Activated naive CD4-positive, alpha-beta T cell treated with anti-CD3 and anti-CD28 coated beads, Interleukin-2, amount 50 U/mL, for 72 hours (primary cell): Measurements from ENCODE around the gene IGSF8. TPM values are rescaled to one million over a fixed set of nuclear protein-coding genes. Genes with fewer than 3 reads are reported as not detected.

Experiments used
- ATAC-seq, 2 donors: fragments of 150-1000 bp; cut with Tn5 transposase; 2 replicates each; pipeline ENCODE4 v1.10.0; 2021; ENCODE audit warnings: mild to moderate bottlenecking in 2 of 2, moderate library complexity in 2 of 2
- DNase-seq, 2 donors: peaks; one replicate each; pipeline ENCODE4 v3.0.0; 2021 to 2022; ENCODE audit warnings: low spot score in 2 of 2
- H3K27ac Mint-ChIP-seq, 2 donors: one replicate each; pipeline ENCODE4 v1.8.0; 2022; ENCODE audit warnings: mild to moderate bottlenecking in 2 of 2, mixed read lengths in 2 of 2
- H3K36me3 Mint-ChIP-seq, 2 donors: one replicate each; pipeline ENCODE4 v1.8.0; 2022; ENCODE audit warnings: mixed read lengths in 2 of 2
- H3K9me3 Mint-ChIP-seq, 2 donors: one replicate each; pipeline ENCODE4 v1.8.0; 2022; ENCODE audit warnings: mixed read lengths in 2 of 2
- total RNA-seq, 2 donors: library from RNA; stranded (reverse); gene quantifications; one replicate each; pipeline ENCODE4 v1.2.3, GENCODE V29; 2022

The IGSF8 gene, protein sequence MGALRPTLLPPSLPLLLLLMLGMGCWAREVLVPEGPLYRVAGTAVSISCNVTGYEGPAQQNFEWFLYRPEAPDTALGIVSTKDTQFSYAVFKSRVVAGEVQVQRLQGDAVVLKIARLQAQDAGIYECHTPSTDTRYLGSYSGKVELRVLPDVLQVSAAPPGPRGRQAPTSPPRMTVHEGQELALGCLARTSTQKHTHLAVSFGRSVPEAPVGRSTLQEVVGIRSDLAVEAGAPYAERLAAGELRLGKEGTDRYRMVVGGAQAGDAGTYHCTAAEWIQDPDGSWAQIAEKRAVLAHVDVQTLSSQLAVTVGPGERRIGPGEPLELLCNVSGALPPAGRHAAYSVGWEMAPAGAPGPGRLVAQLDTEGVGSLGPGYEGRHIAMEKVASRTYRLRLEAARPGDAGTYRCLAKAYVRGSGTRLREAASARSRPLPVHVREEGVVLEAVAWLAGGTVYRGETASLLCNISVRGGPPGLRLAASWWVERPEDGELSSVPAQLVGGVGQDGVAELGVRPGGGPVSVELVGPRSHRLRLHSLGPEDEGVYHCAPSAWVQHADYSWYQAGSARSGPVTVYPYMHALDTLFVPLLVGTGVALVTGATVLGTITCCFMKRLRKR
- total RNA-seq = 10 to 100 TPM; 29.9 to 35.2 TPM

GRCh38 chr1:160097911-160098851 is at the start of gene IGSF8:
Gene IGSF8 (minus strand): TSS chr1:160098619. CDS start chr1:160098472, 147 bp downstream.
- no peaks in the 10 kb centered on the region for H3K9me3 Mint-ChIP-seq
- peak within 1 kb of the TSS; percentile 90 to 96 for H3K27ac Mint-ChIP-seq
- DNase-seq (peak; percentile 89 to 92), ATAC-seq (peak; percentile 70 to 74)
- H3K36me3 Mint-ChIP-seq = peaks cover 6% of the 10 kb centered on the region in 2 donors

GRCh38 chr1:160148121-160148520 is 49.7 kb upstream of the IGSF8 start:
- no peaks in the 10 kb centered on the region for H3K36me3 Mint-ChIP-seq
- H3K9me3 Mint-ChIP-seq = no peaks in the 10 kb centered on the region
- DNase-seq (no peak), ATAC-seq (no peak)
- no peak overlapping the region for H3K27ac Mint-ChIP-seq

GRCh38 chr1:160146107-160146506 is 47.7 kb upstream of the IGSF8 start:
- Mint-ChIP-seq H3K9me3 (no peaks in the 10 kb centered on the region), H3K27ac (no peak overlapping the region), H3K36me3 (no peaks in the 10 kb centered on the region)
- ATAC-seq (no peak), DNase-seq (no peak)

GRCh38 chr1:160144921-160145320 is 46.5 kb upstream of the IGSF8 start:
- no peaks in the 10 kb centered on the region for H3K36me3 Mint-ChIP-seq
- H3K27ac Mint-ChIP-seq = no peak overlapping the region
- ATAC-seq = no peak
- H3K9me3 Mint-ChIP-seq = no peaks in the 10 kb centered on the region
- DNase-seq = no peak

GRCh38 chr1:160143695-160144094 is 45.3 kb upstream of the IGSF8 start:
- Mint-ChIP-seq H3K9me3 (no peaks in the 10 kb centered on the region), H3K36me3 (no peaks in the 10 kb centered on the region), H3K27ac (no peak overlapping the region)
- no peak for ATAC-seq
- no peak for DNase-seq

DNA sequence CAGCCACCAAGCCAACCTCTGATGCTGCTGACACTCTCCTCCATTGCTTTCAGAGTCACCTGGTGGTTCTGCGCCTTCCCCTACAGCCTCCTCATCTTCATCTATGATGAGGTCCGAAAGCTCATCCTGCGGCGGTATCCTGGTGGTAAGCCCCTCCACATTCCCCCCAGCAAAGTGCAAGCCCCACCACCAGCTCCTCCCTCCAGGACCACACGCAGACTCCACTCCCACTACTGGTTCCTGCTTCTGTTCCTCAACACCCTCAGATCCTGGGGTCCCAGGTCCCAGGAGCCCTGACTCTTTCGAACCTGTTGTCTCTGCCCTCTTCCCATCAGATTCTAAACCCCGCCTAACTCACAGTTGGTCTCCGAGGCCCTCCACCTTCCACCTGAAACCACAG is 41.4 kb upstream of the IGSF8 start:
- Mint-ChIP-seq H3K27ac (no peak overlapping the region), H3K36me3 (no peaks in the 10 kb centered on the region), H3K9me3 (no peaks in the 10 kb centered on the region)
- ATAC-seq (no peak), DNase-seq (no peak)

- H3K27ac Mint-ChIP-seq = no peak overlapping the region
- ATAC-seq (no peak), DNase-seq (no peak)
- H3K36me3 Mint-ChIP-seq = no peaks in the 10 kb centered on the region
- H3K9me3 Mint-ChIP-seq = no peaks in the 10 kb centered on the region
These were observed 38.9 kb upstream of the IGSF8 start for GRCh38 chr1:160137216-160137862.

DNA sequence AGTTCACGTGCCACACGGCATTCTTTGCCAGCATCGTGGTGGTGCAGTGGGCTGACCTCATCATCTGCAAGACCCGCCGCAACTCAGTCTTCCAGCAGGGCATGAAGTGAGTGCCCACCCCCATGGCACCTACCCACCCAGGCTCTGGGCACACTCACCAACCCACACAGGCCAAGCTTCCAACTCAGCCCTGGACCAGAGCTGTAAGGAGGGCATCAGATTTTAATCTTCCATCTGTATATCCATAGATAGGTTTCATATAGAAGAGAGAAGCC is 38.4 kb upstream of the IGSF8 start:
- ATAC-seq (no peak), DNase-seq (no peak)
- no peaks in the 10 kb centered on the region for H3K36me3 Mint-ChIP-seq
- no peaks in the 10 kb centered on the region for H3K9me3 Mint-ChIP-seq
- H3K27ac Mint-ChIP-seq = no peak overlapping the region

GRCh38 chr1:160136121-160136925 is 37.9 kb upstream of the IGSF8 start:
- ATAC-seq = no peak
- H3K27ac Mint-ChIP-seq = no peak overlapping the region
- H3K9me3 Mint-ChIP-seq = no peaks in the 10 kb centered on the region
- H3K36me3 Mint-ChIP-seq = no peaks in the 10 kb centered on the region
- DNase-seq = no peak

DNA sequence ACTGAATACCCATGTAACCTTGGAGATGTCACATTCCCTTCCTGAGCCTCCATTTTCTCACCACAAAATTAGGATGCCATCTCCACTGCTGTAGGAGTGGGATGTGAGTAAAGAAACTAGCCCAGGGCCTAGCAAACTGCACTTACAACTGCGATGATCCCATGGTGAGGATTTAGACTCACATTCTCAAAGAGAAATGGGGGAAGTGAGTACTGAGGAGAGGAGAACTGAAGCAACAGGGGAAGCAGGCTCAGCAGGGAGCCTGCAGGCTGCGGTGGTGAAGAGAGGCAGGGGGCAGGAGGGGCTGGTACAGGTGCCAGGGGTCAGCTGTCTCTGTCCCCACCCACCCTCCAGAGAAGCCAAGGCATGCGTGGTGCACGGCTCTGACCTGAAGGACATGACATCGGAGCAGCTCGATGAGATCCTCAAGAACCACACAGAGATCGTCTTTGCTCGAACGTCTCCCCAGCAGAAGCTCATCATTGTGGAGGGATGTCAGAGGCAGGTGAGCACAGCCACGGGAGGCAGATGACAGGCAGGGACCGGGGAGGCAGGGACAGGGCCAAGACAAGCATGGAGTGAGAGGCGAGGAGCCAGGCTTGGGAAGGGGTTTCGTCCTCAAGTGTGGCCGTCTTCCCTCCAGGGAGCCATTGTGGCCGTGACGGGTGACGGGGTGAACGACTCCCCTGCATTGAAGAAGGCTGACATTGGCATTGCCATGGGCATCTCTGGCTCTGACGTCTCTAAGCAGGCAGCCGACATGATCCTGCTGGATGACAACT is 36.6 kb upstream of the IGSF8 start:
- no peak for ATAC-seq
- DNase-seq = no peak
- Mint-ChIP-seq H3K9me3 (no peaks in the 10 kb centered on the region), H3K27ac (peak overlapping the region in 1 of 2 donors; percentile 48), H3K36me3 (no peaks in the 10 kb centered on the region)

- ATAC-seq (no peak), DNase-seq (no peak)
- no peaks in the 10 kb centered on the region for H3K36me3 Mint-ChIP-seq
- H3K9me3 Mint-ChIP-seq = no peaks in the 10 kb centered on the region
- no peak overlapping the region for H3K27ac Mint-ChIP-seq
These were observed 35.8 kb upstream of the IGSF8 start for GRCh38 chr1:160133990-160134770.

GRCh38 chr1:160131803-160132565 is 33.6 kb upstream of the IGSF8 start:
- Mint-ChIP-seq H3K27ac (no peak overlapping the region), H3K36me3 (no peaks in the 10 kb centered on the region), H3K9me3 (no peaks in the 10 kb centered on the region)
- no peak for ATAC-seq
- no peak for DNase-seq

DNA sequence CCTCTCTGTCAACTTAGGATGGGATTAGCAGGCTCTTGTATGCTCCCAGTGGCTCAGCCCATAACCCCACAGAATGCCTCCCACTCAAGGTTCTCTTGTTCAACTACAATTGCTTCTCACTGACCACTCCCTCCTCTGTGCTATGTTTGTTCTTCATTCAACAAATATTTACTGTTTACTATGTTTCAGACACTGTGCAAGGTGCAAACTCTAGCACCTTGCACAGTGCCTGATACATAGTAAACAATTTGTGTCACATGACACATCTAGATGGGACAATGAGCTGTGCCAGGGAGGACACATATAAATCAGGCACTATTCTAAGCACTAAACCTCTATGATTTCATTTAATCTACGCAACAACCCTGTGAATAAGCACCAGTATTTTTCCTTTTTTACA is 32.5 kb upstream of the IGSF8 start:
- Mint-ChIP-seq H3K36me3 (no peaks in the 10 kb centered on the region), H3K27ac (no peak overlapping the region), H3K9me3 (no peaks in the 10 kb centered on the region)
- ATAC-seq (no peak), DNase-seq (no peak)

GRCh38 chr1:160130486-160130885 is 32.1 kb upstream of the IGSF8 start:
- Mint-ChIP-seq H3K9me3 (no peaks in the 10 kb centered on the region), H3K27ac (no peak overlapping the region), H3K36me3 (no peaks in the 10 kb centered on the region)
- ATAC-seq = no peak
- no peak for DNase-seq
